HL-60/S4 treated with retinoic acid at 250 ng/mL for 4 days and 3 days (cell line): Measurements from ENCODE around the gene ANKRD13C.
"Not testable (repeated sequence)": the region's sequence is repeated elsewhere in the genome, so short reads cannot be mapped to it uniquely, and the experiment has no call there.

ENCODE experiments used
- in situ Hi-C: fragments of 300-500 bp; cut with MboI; formaldehyde crosslinking; loops from 2 replicates; pipeline ENCODE4 v1.7.0; 2022; ENCODE audit warnings: low sequenced_read_pairs

ANKRD13C gene

DNA sequence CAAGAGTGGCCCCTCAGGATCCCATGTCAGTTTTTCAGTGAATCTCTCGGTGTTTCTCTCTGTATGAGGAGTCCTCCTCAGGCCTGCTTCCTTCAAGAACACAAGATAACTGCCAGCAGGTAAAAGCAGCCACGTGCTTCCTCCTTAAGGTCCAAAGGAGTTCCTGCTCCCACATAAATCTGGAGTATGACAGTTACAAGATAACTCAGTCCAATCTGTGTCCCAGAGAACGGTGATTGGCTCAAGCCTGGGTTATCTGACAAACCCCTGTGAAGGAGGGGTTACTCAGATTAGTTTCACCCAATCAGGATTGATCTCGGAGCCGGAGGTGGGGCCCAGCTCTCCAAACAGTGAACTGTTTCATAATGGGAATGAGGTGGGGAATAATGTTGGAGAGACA lies 5.8 kb upstream of the ANKRD13C start:
- in situ Hi-C loops, result no loop called here

GRCh38 chr1:70358921-70359564 lies 4.5 kb upstream of the ANKRD13C start:
- in situ Hi-C loops, result no loop called here

DNA sequence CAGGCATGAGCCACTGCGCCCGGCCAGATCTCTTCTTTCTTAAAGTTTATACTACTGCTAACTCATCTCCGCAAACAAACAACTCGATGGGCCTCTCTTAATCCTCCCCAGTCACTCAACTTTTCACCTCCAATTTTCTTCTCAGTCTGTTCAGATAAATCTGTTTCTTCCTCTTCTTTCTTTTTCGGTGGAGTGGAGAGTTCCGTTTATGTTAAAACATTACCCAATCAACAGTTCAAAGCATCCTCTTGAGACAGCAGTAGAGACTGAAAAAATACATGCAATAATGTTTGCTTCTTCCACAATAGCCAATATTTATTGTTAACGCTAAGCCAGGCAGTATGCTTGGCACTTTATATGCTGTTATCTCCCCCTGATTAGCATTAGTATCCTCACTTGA lies 1.4 kb upstream of the ANKRD13C start:
- in situ Hi-C loops, result no loop called here

DNA sequence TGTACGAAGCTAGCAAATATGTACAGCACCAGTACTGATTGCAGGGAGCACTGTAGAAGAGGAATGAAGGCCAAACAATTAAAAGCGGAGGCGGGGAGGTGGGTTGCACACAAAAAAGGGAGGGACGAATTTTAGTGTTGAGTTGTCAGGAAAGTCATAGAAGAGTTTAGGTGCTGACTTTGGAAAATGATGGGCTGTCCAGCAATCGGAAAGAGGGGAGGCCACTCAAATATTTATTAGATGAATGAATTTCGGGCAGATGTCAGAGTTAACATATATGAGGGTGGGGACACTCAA lies 537 bp upstream of the ANKRD13C start:
- in situ Hi-C loops, result no loop called here

DNA sequence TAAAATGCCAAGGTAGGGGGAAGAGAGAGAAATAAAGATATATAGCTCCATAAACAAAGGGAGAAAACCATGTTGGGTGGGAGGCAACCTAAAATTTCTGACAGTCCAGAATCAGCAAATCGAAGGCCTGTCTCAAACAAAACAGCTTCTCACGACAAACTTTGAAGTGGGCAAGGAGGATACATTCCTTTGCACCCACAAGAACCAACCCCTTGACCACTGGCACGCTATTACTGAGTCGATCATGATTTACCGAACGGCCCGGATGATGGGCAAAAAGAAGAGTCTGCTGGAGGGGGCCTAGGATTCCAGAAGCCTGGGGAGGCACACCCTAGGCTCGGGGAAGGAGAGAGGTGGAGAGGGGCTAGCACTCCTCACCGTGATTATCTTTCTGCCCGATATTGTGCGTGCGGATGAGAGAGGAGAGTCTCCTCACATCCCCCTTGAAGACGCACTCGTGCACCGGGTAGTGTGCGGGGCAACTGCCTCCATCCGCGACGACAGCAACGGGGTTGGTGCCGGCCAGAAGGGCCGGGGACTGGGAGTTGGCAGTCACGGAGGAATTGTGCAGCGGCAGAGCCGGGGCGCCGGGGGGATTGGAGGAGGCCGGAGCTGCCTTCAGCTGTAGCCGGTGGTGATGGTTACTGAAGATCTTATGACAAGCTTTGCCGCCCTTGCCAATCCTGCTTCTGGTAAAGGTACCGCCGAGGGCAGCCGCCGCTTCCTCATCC lies 756 bp downstream of the ANKRD13C start:
- in situ Hi-C loops, result no loop called here

DNA sequence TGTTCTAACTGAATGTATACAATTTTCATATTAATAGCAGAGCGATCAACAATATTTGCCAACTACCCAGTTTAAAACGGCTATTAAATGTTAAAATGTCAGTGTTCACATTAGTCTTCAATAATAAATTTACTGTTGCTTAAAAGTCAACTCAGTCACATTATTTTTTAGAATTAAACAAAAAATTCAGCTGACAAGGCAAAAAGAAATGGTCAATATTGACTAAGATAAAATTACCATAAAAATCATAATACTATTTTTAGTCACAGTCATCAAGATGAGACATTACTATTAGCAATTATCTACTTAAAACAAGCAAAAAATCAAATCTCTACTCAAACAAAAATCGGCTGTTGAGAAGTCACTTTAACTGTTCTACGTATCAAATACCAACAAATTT lies 1.5 kb downstream of the ANKRD13C start:
- in situ Hi-C loops, result no loop called here

DNA sequence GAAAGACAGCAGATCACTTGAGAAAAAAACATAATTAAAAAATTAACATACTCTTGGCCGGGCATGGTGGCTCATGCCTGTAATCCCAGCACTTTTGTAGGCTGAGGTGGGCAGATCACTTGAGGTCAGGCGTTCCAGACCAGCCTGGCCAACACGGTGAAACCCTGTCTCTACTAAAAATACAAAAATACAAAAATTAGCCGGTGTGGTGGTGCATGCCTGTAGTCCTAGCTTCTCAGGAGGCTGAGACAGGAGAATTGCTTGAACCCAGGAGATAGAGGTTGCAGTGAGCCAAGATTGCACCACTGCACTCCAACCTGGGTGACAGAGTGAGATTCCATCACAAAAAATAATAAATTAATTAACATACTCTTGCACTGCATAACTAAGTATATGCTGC lies 4.7 kb downstream of the ANKRD13C start:
- in situ Hi-C loops, result not testable (repeated sequence)

GRCh38 chr1:70348399-70349165 lies 5.9 kb downstream of the ANKRD13C start:
- in situ Hi-C loops, result no loop called here

GRCh38 chr1:70339644-70340043 lies 14.9 kb downstream of the ANKRD13C start:
- in situ Hi-C loops, result not testable (repeated sequence)

GRCh38 chr1:70336050-70336449 lies 18.5 kb downstream of the ANKRD13C start:
- in situ Hi-C loops, result no loop called here

DNA sequence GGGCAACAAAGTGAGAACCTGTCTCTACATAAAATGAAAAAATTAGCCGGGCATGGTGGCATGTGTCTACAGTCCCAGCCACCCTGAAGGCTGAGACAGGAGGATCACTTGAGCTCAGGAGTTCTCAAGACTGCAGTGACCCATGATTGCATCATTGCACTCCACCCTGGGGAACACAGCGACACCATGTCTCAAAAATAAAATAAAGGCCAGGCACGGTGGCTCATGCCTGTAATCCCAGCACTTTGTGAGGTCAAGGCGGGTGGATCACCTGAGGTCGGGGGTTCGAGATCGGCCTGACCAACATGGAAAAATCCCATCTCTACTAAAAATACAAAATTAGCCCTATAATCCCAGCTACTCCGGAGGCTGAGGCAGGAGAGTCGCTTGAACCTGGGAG lies 20.1 kb downstream of the ANKRD13C start:
- in situ Hi-C loops, result no loop called here

DNA sequence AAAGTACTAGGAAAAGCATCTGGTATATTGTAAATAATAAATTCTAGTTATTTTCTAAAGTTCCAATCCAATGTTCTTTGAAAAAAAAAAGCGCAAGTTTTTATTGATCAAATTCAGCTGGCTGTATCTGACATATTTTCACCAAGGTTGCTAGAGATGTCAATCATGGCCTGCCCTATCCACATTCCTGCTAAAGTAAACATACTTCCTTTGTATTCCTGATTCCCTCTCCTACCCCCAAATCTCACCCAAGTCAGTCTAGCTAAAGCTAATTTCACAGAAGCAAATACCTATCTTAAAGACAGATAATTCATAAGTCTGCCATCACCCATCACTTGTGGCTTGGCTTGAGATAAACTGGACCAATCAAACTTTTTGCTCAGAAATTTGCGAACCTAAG lies 21.3 kb downstream of the ANKRD13C start:
- in situ Hi-C loops, result no loop called here

DNA sequence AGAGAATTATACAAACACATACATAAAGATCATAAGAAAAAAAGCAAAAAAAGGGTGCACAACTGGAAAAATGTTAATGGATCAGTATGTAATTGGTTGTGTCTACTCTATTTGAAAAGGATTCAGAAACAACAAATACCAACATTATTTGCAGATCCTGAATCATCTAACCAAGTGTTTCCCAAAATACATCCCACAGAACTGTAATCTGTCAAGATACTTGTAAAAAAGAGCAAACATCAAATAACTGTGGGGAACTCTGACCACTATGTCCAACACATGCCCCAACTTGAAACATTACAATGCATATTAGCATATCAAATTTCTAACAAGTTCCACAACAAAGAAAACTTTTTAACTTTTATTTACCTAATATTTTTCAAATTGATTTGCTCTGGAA lies 22.6 kb downstream of the ANKRD13C start:
- in situ Hi-C loops, result no loop called here

- in situ Hi-C loops, result no loop called here
Measured at GRCh38 chr1:70327306-70328076, 27.0 kb downstream of the ANKRD13C start.

DNA sequence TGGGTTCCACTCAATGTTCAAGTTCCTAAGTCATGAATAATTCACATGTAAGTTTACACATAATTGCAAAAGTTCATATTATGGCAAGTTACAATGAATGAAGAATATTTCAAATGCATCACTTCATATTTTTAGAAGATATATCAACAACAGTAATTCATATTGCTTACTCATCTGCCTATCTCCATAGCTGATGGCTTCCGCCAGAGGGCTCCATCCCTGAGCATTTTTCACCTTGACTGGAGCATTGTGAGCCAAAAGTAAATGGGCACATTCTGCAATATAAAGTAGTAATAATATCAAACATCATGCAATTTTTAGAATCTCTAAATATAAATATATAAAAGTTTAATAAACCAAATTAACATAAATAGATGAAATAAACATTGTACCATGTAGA lies 29.8 kb downstream of the ANKRD13C start:
- in situ Hi-C loops, result no loop called here

DNA sequence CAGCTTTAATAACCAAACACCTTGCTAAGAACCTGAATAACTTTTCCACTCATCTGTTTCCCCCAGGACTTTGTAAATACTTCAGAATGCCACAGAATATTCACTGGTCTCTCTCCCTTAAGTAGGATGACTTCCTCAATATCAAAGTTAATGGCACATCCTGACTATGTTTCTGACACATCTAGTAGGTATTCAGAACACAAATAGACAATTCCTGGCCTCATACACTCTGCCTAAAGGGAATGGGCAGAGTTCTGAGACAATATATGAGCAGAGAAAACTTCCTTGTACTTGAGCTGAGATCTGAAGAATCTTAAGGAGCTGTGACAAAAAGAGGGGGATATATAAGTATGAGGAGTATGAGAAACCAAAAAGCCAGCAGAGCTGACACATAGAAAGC lies 34.8 kb downstream of the ANKRD13C start:
- in situ Hi-C loops, result no loop called here

GRCh38 chr1:70318191-70318590 lies 36.3 kb downstream of the ANKRD13C start:
- in situ Hi-C loops, result no loop called here

- in situ Hi-C loops, result no loop called here
Measured at GRCh38 chr1:70317087-70317486, 37.4 kb downstream of the ANKRD13C start.

GRCh38 chr1:70315782-70316181 lies 38.7 kb downstream of the ANKRD13C start:
- in situ Hi-C loops, result no loop called here

DNA sequence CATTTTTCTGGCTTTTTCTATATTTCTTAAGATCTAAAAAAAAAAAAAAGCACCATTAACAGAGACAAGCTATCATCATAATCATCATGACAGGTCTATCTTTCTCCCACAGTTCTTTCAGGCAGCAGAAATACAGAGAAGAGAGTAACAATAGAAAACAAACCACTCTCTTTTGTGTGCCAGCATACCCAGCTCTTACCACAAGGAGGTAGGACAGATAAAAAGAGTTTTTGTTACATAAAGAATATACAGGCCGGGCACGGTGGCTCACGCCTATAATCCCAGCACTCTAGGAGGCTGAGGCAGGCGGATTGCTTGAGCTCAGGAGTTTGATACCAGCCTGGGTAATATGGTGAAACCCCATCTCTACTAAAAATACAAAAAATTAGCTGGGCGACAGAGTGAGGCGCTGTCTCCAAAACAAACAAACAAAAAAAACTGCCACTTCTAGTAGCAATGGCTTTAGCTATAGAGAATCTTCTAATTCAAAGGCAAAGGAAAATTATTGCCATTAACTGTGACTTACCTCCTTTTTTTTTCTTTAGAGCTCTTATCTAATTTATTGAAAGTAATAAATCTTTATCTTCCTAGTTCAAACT lies 39.7 kb downstream of the ANKRD13C start:
- in situ Hi-C loops, result no loop called here

GRCh38 chr1:70311369-70311768 lies 43.2 kb downstream of the ANKRD13C start:
- in situ Hi-C loops, result no loop called here
